Keratinocyte (primary cell): Measurements from ENCODE around the gene CYP17A1. TPM values are rescaled to one million over a fixed set of nuclear protein-coding genes. Genes with fewer than 3 reads are reported as not detected.
"Not testable (repeated sequence)": the region's sequence is repeated elsewhere in the genome, so short reads cannot be mapped to it uniquely, and the experiment has no call there.

Source experiments
- DNase-seq: peaks from one replicate; pipeline ENCODE4 v3.0.0-alpha.2; 2011; ENCODE audit warnings: low read depth, missing footprints, low spot score
- FAIRE-seq: peaks from 2 replicates; lab custom pipeline; 2011; peaks lifted over from hg19 to GRCh38; lab: Jason Lieb, UNC
- H2AFZ ChIP-seq: 2 replicates; pipeline ENCODE4 v1.6.0; 2012; ENCODE audit warnings: low read length, control low read depth, inconsistent platforms; ENCODE audit not compliant: control insufficient read depth
- H3K27ac ChIP-seq: 2 replicates; pipeline ENCODE4 v1.5.1; 2011; ENCODE audit warnings: low read length; ENCODE audit not compliant: control insufficient read depth, insufficient read depth
- H3K27me3 ChIP-seq: 3 replicates; pipeline ENCODE4 v1.6.0; 2011; ENCODE audit warnings: low read length; ENCODE audit not compliant: control insufficient read depth, insufficient read depth; ENCODE audit errors: extremely low read depth
- H3K36me3 ChIP-seq, 2 experiments: 2 replicates in 1 of 2; 3 replicates in 1 of 2; pipeline ENCODE4 v1.5.1; 2011; ENCODE audit warnings: low read length in 2 of 2, mild to moderate bottlenecking in 1 of 2; ENCODE audit not compliant: control insufficient read depth in 2 of 2, insufficient read depth in 2 of 2; ENCODE audit errors: extremely low read depth in 1 of 2
- H3K4me1 ChIP-seq: 3 replicates; pipeline ENCODE4 v1.5.1; 2011; ENCODE audit warnings: low read length; ENCODE audit not compliant: control insufficient read depth, insufficient read depth; ENCODE audit errors: extremely low read depth
- H3K4me2 ChIP-seq: 3 replicates; pipeline ENCODE4 v1.6.0; 2011; ENCODE audit warnings: low read depth, low read length; ENCODE audit not compliant: control insufficient read depth, insufficient read depth; ENCODE audit errors: extremely low read depth
- H3K4me3 ChIP-seq, 3 experiments: fragments of 200-600 bp in 1 of 3; sonication (generic) in 1 of 3; 2 replicates in 2 of 3; 3 replicates in 1 of 3; pipeline ENCODE4 v1.5.1; 2011 to 2016; ENCODE audit warnings: low read length in 3 of 3, mild to moderate bottlenecking in 3 of 3, control low read depth in 2 of 3, inconsistent platforms in 1 of 3, low read depth in 1 of 3, mixed read lengths in 1 of 3, mixed run types in 1 of 3, moderate library complexity in 1 of 3; ENCODE audit not compliant: control insufficient read depth in 2 of 3, insufficient read depth in 2 of 3; ENCODE audit errors: extremely low read depth in 1 of 3
- H3K79me2 ChIP-seq: 2 replicates; pipeline ENCODE4 v1.6.0; 2012; ENCODE audit warnings: low read length; ENCODE audit not compliant: control insufficient read depth, insufficient read depth
- H3K9ac ChIP-seq: 3 replicates; pipeline ENCODE4 v1.6.0; 2011; ENCODE audit warnings: low read length; ENCODE audit not compliant: control insufficient read depth, insufficient read depth; ENCODE audit errors: extremely low read depth
- H3K9me1 ChIP-seq: 3 replicates; pipeline ENCODE4 v1.6.0; 2011; ENCODE audit warnings: low read length; ENCODE audit not compliant: control insufficient read depth, insufficient read depth; ENCODE audit errors: extremely low read depth
- H3K9me3 ChIP-seq: 2 replicates; pipeline ENCODE4 v1.5.1; 2012; ENCODE audit warnings: low read depth, low read length; ENCODE audit not compliant: control insufficient read depth
- H4K20me1 ChIP-seq: 3 replicates; pipeline ENCODE4 v1.6.0; 2011; ENCODE audit warnings: low read length; ENCODE audit not compliant: control insufficient read depth, insufficient read depth; ENCODE audit errors: extremely low read depth
- EZH2 ChIP-seq: IDR thresholded peaks from one replicate; pipeline ENCODE4 v1.6.1; 2012; ENCODE audit warnings: inconsistent platforms, mild to moderate bottlenecking, low read length, moderate library complexity
- dilution Hi-C: fragments of 300-500 bp; cut with MboI; formaldehyde crosslinking; loops from one replicate; pipeline ENCODE4 v1.7.0; 2020; ENCODE audit warnings: low sequenced_read_pairs; ENCODE audit not compliant: extremely low pct_ligation_motif_present
- polyA plus RNA-seq, 5 experiments: library from polyadenylated mRNA; depleted of rRNA in 3 of 5; stranded (reverse) in 3 of 5; stranded (forward) in 1 of 5; unstranded in 1 of 5; fragments of >200 nt; gene quantifications; 1 replicate in 1 of 5; 2 replicates in 3 of 5; 3 replicates in 1 of 5; pipeline versions ENCODE4 v1.2.1 to v1.2.3, GENCODE V29; 2011 to 2012; ENCODE audit warnings: missing spikeins in 2 of 5, low read depth in 1 of 5, low replicate concordance in 1 of 5
- TF ChIP-seq, protein P1 (sequence below), 3 experiments: IDR thresholded peaks in 1 of 3; conservative IDR thresholded peaks in 1 of 3; optimal IDR thresholded peaks in 1 of 3; 2 replicates in 2 of 3; 3 replicates in 1 of 3; pipeline versions ENCODE3 to v1.5.1; 2011; ENCODE audit warnings: low read length in 3 of 3, mild to moderate bottlenecking in 3 of 3, moderate library complexity in 2 of 3, control low read depth in 1 of 3, inconsistent platforms in 1 of 3; ENCODE audit not compliant: insufficient read depth in 2 of 3; ENCODE audit errors: extremely low read depth in 1 of 3

CYP17A1 gene
- polyA plus RNA-seq, 1 donor (not counting 4 experiments of a cell fraction or from before 2014, with no cell fraction given), result not detected

DNA sequence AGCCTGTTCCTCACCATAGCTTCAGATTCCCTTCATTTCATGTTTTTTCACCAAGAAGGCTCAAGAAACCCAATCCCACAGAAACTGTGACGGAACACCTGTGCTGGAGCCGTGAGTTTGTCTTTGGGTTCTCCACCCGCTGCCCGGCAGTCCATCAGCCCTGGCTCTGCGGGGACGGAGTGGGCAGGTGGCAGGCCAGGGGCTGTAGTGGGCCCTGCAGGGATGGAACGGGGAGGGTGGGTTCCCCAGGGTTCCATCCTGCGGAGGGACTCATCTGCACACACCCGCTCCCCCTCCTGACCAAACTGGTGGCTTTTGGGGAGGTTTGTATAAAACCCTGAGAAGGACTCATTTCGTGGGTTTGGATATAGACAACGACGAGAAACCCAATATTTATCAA, 15.0 kb downstream of the CYP17A1 start:
- H3K79me2 ChIP-seq, result no peaks in the 10 kb centered on the region
- DNase-seq (no peak), FAIRE-seq (no peak)
- no peak overlapping the region for H3K4me3 ChIP-seq
- no peak overlapping the region for H3K27ac ChIP-seq
- H3K9me1 ChIP-seq, result no peaks in the 10 kb centered on the region
- H3K9me3 ChIP-seq, result no peaks in the 10 kb centered on the region
- H3K4me1 ChIP-seq, result peaks cover 5% of the 10 kb centered on the region
- H3K36me3 ChIP-seq, result no peaks in the 10 kb centered on the region
- H3K9ac ChIP-seq, result no peak overlapping the region
- H4K20me1 ChIP-seq, result no peaks in the 10 kb centered on the region
- dilution Hi-C loops, result no loop called here
- H3K4me2 ChIP-seq, result no peak overlapping the region
- TF ChIP-seq EZH2, result no peak
- TF ChIP-seq, protein P1, sequence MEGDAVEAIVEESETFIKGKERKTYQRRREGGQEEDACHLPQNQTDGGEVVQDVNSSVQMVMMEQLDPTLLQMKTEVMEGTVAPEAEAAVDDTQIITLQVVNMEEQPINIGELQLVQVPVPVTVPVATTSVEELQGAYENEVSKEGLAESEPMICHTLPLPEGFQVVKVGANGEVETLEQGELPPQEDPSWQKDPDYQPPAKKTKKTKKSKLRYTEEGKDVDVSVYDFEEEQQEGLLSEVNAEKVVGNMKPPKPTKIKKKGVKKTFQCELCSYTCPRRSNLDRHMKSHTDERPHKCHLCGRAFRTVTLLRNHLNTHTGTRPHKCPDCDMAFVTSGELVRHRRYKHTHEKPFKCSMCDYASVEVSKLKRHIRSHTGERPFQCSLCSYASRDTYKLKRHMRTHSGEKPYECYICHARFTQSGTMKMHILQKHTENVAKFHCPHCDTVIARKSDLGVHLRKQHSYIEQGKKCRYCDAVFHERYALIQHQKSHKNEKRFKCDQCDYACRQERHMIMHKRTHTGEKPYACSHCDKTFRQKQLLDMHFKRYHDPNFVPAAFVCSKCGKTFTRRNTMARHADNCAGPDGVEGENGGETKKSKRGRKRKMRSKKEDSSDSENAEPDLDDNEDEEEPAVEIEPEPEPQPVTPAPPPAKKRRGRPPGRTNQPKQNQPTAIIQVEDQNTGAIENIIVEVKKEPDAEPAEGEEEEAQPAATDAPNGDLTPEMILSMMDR (optimal IDR thresholded peaks at IDR 0.05 in 1 of 3, IDR thresholded peaks at IDR 0.05 in 1 of 3, conservative IDR thresholded peaks at IDR 0.05 in 1 of 3; ENCODE audit: extremely low read depth in 1 of 3, insufficient read depth in 2 of 3, low read length in 3 of 3), result no peak
- H3K27me3 ChIP-seq, result no peaks in the 10 kb centered on the region
- H2AFZ ChIP-seq, result no peak overlapping the region

DNA sequence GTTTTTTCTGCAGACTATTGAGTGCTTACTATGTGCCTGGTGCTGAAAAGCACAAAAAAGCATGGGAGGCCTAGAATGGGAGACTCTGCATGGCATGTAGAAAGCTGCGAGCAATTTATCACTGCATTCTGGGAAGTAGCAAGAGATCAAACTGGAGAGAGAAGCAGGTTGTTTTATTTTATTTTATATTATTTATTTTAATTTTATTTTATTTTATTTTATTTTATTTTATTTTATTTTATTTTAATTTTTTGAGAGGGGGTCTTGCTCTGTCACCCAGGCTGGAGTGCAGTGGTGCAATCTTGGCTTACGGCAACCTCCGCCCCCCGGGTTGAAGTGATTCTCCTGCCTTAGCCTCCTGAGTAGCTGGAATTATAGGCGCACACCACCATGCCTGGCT, 17.2 kb downstream of the CYP17A1 start:
- H3K79me2 ChIP-seq, H3K27ac ChIP-seq, FAIRE-seq: not testable (repeated sequence)

DNA sequence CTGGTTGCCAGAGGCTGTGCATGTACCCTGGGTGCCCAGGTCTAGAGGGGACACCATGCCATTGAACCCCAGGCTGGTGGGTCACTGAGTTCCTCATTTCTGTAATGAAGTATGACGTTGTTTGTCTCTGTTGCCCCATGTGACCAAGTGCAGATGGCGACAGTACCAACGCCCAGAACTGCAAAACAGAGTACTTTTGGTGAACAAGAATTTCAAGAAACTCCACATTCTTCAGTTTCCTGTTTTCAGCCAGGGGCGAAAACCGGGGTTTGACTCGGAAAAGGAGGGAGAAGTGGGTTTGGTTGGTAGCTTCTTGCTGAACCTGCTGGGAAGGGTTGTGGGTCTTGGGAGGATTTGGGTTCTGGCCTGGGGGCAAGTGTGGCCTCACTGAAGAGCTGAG, 18.2 kb downstream of the CYP17A1 start:
- H3K79me2 ChIP-seq, result no peaks in the 10 kb centered on the region
- no peaks in the 10 kb centered on the region for H3K9me1 ChIP-seq
- TF ChIP-seq, protein P1 (optimal IDR thresholded peaks at IDR 0.05 in 1 of 3, IDR thresholded peaks at IDR 0.05 in 1 of 3, conservative IDR thresholded peaks at IDR 0.05 in 1 of 3; ENCODE audit: extremely low read depth in 1 of 3, insufficient read depth in 2 of 3, low read length in 3 of 3), result no peak
- no peak for TF ChIP-seq EZH2
- H3K9me3 ChIP-seq, result no peaks in the 10 kb centered on the region
- H3K27me3 ChIP-seq, result no peaks in the 10 kb centered on the region
- dilution Hi-C loops, result no loop called here
- H2AFZ ChIP-seq, result no peak overlapping the region
- DNase-seq (no peak), FAIRE-seq (no peak)
- H3K27ac ChIP-seq, result no peak overlapping the region
- H3K4me1 ChIP-seq, result peaks cover 19% of the 10 kb centered on the region
- H4K20me1 ChIP-seq, result no peaks in the 10 kb centered on the region
- peaks cover 0 to 3% of the 10 kb centered on the region in 2 experiments for H3K36me3 ChIP-seq
- no peak overlapping the region for H3K4me3 ChIP-seq
- H3K9ac ChIP-seq, result no peak overlapping the region
- no peak overlapping the region for H3K4me2 ChIP-seq

More for the DNA sequence above, 17.2 kb downstream of the CYP17A1 start:
- H3K4me2 ChIP-seq, H2AFZ ChIP-seq, H3K27me3 ChIP-seq, H3K9me3 ChIP-seq, H3K36me3 ChIP-seq, H3K9me1 ChIP-seq, H4K20me1 ChIP-seq, H3K4me3 ChIP-seq, dilution Hi-C loops, H3K9ac ChIP-seq, DNase-seq: not testable (repeated sequence)
- peaks cover 18% of the 10 kb centered on the region for H3K4me1 ChIP-seq
